HepG2 (cell line): Measurements from ENCODE around the gene PKM. TPM values are rescaled to one million over a fixed set of nuclear protein-coding genes. Genes with fewer than 3 reads are reported as not detected.

Source experiments
- AKAP8 ChIP-seq: sonication (generic); formaldehyde crosslinking; IDR thresholded peaks from 2 replicates; pipeline ENCODE4 v1.5.1; 2020; ENCODE audit warnings: mild to moderate bottlenecking, missing genetic modification reagents
- EP300 ChIP-seq, 3 experiments: sonication (generic) in 1 of 3; formaldehyde crosslinking in 1 of 3; IDR thresholded peaks; 2 replicates each; pipeline versions ENCODE4 v1.5.1 to v1.6.1; 2011 to 2020; ENCODE audit warnings: low read depth in 2 of 3, low read length in 2 of 3, borderline replicate concordance in 1 of 3, improper control_type of control experiment in 1 of 3, mild to moderate bottlenecking in 1 of 3, missing genetic modification reagents in 1 of 3, moderate library complexity in 1 of 3
- GATAD2A ChIP-seq: IDR thresholded peaks from 2 replicates; pipeline ENCODE4 v1.6.1; 2016
- HNF1B ChIP-seq: sonication (generic); formaldehyde crosslinking; IDR thresholded peaks from 2 replicates; pipeline ENCODE4 v1.5.1; 2020; ENCODE audit warnings: mild to moderate bottlenecking, moderate library complexity, missing genetic modification reagents
- MAFG ChIP-seq: sonication (generic); formaldehyde crosslinking; IDR thresholded peaks from 2 replicates; pipeline ENCODE4 v1.5.1; 2020; ENCODE audit warnings: mild to moderate bottlenecking, missing genetic modification reagents
- MAFK ChIP-seq, 2 experiments: IDR thresholded peaks in 1 of 2; conservative IDR thresholded peaks in 1 of 2; 2 replicates each; pipeline ENCODE4 v1.6.1; 2011; ENCODE audit warnings: improper control_type of control experiment in 2 of 2, low read length in 2 of 2
- MBD4 ChIP-seq: IDR thresholded peaks from 2 replicates; pipeline ENCODE4 v1.6.1; 2012; ENCODE audit warnings: low read length, inconsistent platforms, borderline replicate concordance
- PHF21A ChIP-seq: sonication (generic); formaldehyde crosslinking; IDR thresholded peaks from 2 replicates; pipeline ENCODE4 v1.5.0; 2020; ENCODE audit warnings: mild to moderate bottlenecking, missing genetic modification reagents
- POLR2AphosphoS5 ChIP-seq: IDR thresholded peaks from 2 replicates; pipeline ENCODE4 v1.6.1; 2012; ENCODE audit warnings: low read depth, low read length
- TCF7 ChIP-seq: sonication (generic); IDR thresholded peaks from 2 replicates; pipeline ENCODE4 v1.6.1; 2016; ENCODE audit warnings: antibody characterized with exemption, low read depth
- ZBTB1 ChIP-seq: sonication (generic); formaldehyde crosslinking; IDR thresholded peaks from 2 replicates; pipeline ENCODE4 v1.4.0; 2020; ENCODE audit warnings: missing genetic modification reagents, borderline replicate concordance
- ZNF335 ChIP-seq: sonication (generic); formaldehyde crosslinking; IDR thresholded peaks from 2 replicates; pipeline ENCODE4 v1.4.0; 2020; ENCODE audit warnings: missing genetic modification reagents
- ZNF567 ChIP-seq: sonication (generic); formaldehyde crosslinking; IDR thresholded peaks from 2 replicates; pipeline ENCODE4 v1.8.1; 2023; ENCODE audit warnings: mild to moderate bottlenecking, missing genetic modification reagents, borderline replicate concordance
- ZNF644 ChIP-seq: IDR thresholded peaks from 2 replicates; pipeline ENCODE4 v1.6.1; 2016; ENCODE audit warnings: low read depth
- ZNF850 ChIP-seq: sonication (generic); formaldehyde crosslinking; conservative IDR thresholded peaks from 2 replicates; pipeline ENCODE4 v1.9.0; 2021; ENCODE audit warnings: mild to moderate bottlenecking, missing genetic modification reagents
- polyA plus RNA-seq, 8 experiments: library from polyadenylated mRNA; depleted of rRNA in 3 of 8; stranded (reverse) in 7 of 8; unstranded in 1 of 8; fragments of >200 nt; fragmentation: Illumina TruSeq in 4 of 8; extraction: Trizol in 4 of 8; gene quantifications; 2 replicates each; pipeline versions ENCODE4 v1.2.1 to v1.2.3, GENCODE V29; 2011 to 2016; ENCODE audit warnings: low read depth in 4 of 8, missing spikeins in 1 of 8, mixed read lengths in 1 of 8; ENCODE audit not compliant: insufficient read depth in 1 of 8
- total RNA-seq, 5 experiments: library from RNA; depleted of rRNA; stranded (reverse); fragments of >200 nt; fragmentation: Illumina TruSeq; extraction: Trizol; gene quantifications; 2 replicates each; pipeline ENCODE4 v1.2.3, GENCODE V29; 2016; ENCODE audit warnings: low read depth in 1 of 5
- TF ChIP-seq, protein P1 (sequence below): sonication (generic); formaldehyde crosslinking; IDR thresholded peaks from 2 replicates; pipeline ENCODE4 v1.9.0; 2021; ENCODE audit warnings: missing genetic modification reagents, borderline replicate concordance
- TF ChIP-seq, protein P2 (sequence below): sonication (generic); formaldehyde crosslinking; IDR thresholded peaks from 2 replicates; pipeline ENCODE4 v1.5.0; 2020; ENCODE audit warnings: mild to moderate bottlenecking, missing genetic modification reagents, borderline replicate concordance
- TF ChIP-seq, protein P3 (sequence below): sonication (generic); formaldehyde crosslinking; IDR thresholded peaks from 2 replicates; pipeline ENCODE4 v1.5.0; 2020; ENCODE audit warnings: missing genetic modification reagents
- TF ChIP-seq, protein P4 (sequence below): sonication (generic); formaldehyde crosslinking; IDR thresholded peaks from 2 replicates; pipeline ENCODE4 v1.5.0; 2020; ENCODE audit warnings: mild to moderate bottlenecking, missing genetic modification reagents

Gene PKM
- total and polyA plus RNA-seq, 2 of the 13 experiments (the other 11 are each of a cell fraction or from before 2014, with no cell fraction given): 488 to 780 TPM

DNA sequence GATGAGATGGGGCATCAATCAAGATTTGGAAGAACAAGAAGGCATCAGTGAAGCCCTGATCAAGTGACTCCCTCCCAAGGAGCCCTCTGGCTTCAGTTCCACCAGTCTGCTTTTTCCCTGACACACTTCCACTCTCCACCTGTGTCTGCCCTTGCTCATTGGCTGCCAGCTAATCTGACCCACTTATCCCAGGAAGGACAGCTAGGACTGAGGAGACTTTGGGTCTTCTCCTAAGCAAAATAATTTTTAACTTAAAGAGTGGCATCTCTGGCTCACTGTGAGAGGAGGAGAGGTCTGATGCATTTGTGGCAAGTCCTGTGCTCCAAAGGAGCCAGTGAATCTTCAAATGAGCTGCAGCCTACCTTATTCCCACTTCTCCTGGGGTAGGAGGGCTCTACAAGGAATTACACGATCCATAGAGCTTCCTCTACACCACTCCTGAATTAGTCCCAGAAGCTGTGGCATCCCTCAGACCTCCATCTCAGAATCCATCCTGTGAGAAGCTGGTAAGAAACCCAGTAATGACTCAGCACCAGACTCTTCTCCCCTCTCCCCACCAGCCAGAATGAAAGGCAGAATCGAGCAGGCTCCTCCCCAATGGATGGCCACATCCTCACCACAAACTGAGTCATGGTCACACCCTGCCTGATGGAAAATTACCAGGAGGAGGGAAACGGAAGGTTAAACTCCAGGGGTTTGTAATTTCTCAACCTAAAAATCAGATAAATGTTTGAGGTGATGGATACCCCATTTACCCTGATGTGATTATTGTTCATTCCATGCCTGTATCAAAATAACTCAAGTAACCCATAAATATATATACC, 6.3 kb upstream of the PKM start (continued):
- no peak for TF ChIP-seq ZNF567 (CRISPR knock-in tag)
- TF ChIP-seq, protein P1, sequence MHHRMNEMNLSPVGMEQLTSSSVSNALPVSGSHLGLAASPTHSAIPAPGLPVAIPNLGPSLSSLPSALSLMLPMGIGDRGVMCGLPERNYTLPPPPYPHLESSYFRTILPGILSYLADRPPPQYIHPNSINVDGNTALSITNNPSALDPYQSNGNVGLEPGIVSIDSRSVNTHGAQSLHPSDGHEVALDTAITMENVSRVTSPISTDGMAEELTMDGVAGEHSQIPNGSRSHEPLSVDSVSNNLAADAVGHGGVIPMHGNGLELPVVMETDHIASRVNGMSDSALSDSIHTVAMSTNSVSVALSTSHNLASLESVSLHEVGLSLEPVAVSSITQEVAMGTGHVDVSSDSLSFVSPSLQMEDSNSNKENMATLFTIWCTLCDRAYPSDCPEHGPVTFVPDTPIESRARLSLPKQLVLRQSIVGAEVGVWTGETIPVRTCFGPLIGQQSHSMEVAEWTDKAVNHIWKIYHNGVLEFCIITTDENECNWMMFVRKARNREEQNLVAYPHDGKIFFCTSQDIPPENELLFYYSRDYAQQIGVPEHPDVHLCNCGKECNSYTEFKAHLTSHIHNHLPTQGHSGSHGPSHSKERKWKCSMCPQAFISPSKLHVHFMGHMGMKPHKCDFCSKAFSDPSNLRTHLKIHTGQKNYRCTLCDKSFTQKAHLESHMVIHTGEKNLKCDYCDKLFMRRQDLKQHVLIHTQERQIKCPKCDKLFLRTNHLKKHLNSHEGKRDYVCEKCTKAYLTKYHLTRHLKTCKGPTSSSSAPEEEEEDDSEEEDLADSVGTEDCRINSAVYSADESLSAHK (CRISPR knock-in tag): no peak
- TF ChIP-seq MAFG: peak; percentile 20; the same call in 1 of the 2 replicates
- TF ChIP-seq MBD4: no peak
- TF ChIP-seq HNF1B: no peak
- no peak for TF ChIP-seq TCF7
- no peak for TF ChIP-seq ZNF850 (CRISPR knock-in tag)
- no peak for TF ChIP-seq PHF21A (CRISPR knock-in tag)
- TF ChIP-seq MAFK (conservative IDR thresholded peaks at IDR 0.05 in 1 of 2, IDR thresholded peaks at IDR 0.05 in 1 of 2; ENCODE audit: low read length in 2 of 2): peak; percentile 46 to 72; a peak in 3 of 4 replicates
- peak; percentile 59; the same call in 1 of the 2 replicates for TF ChIP-seq ZNF335 (CRISPR knock-in tag)
- TF ChIP-seq GATAD2A: peak; percentile 39; the same call in 1 of the 2 replicates
- TF ChIP-seq, protein P2, sequence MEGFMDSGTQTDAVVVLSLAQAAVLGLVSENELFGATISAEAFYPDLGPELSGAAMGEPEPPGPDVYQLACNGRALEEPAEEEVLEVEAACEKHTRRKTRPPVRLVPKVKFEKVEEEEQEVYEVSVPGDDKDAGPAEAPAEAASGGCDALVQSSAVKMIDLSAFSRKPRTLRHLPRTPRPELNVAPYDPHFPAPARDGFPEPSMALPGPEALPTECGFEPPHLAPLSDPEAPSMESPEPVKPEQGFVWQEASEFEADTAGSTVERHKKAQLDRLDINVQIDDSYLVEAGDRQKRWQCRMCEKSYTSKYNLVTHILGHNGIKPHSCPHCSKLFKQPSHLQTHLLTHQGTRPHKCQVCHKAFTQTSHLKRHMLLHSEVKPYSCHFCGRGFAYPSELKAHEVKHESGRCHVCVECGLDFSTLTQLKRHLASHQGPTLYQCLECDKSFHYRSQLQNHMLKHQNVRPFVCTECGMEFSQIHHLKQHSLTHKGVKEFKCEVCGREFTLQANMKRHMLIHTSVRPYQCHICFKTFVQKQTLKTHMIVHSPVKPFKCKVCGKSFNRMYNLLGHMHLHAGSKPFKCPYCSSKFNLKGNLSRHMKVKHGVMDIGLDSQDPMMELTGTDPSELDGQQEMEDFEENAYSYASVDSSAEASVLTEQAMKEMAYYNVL (CRISPR knock-in tag): no peak
- peak; percentile 41; the same call in 1 of the 2 replicates for TF ChIP-seq POLR2AphosphoS5
- no peak for TF ChIP-seq ZBTB1 (CRISPR knock-in tag)
- TF ChIP-seq AKAP8 (CRISPR knock-in tag): no peak
- peak in 1 of 2 experiments; percentile 77; a peak in 2 of 4 replicates for TF ChIP-seq EP300 (IDR thresholded peaks at IDR 0.05; ENCODE audit: low read depth in 2 of 2, low read length in 2 of 2)
- TF ChIP-seq EP300 (CRISPR knock-in tag; IDR thresholded peaks at IDR 0.05; ENCODE audit: borderline replicate concordance): no peak
- TF ChIP-seq, protein P3, sequence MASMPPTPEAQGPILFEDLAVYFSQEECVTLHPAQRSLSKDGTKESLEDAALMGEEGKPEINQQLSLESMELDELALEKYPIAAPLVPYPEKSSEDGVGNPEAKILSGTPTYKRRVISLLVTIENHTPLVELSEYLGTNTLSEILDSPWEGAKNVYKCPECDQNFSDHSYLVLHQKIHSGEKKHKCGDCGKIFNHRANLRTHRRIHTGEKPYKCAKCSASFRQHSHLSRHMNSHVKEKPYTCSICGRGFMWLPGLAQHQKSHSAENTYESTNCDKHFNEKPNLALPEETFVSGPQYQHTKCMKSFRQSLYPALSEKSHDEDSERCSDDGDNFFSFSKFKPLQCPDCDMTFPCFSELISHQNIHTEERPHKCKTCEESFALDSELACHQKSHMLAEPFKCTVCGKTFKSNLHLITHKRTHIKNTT: no peak
- no peak for TF ChIP-seq ZNF644 (CRISPR knock-in tag)
- TF ChIP-seq, protein P4, sequence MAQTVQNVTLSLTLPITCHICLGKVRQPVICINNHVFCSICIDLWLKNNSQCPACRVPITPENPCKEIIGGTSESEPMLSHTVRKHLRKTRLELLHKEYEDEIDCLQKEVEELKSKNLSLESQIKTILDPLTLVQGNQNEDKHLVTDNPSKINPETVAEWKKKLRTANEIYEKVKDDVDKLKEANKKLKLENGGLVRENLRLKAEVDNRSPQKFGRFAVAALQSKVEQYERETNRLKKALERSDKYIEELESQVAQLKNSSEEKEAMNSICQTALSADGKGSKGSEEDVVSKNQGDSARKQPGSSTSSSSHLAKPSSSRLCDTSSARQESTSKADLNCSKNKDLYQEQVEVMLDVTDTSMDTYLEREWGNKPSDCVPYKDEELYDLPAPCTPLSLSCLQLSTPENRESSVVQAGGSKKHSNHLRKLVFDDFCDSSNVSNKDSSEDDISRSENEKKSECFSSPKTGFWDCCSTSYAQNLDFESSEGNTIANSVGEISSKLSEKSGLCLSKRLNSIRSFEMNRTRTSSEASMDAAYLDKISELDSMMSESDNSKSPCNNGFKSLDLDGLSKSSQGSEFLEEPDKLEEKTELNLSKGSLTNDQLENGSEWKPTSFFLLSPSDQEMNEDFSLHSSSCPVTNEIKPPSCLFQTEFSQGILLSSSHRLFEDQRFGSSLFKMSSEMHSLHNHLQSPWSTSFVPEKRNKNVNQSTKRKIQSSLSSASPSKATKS (CRISPR knock-in tag): no peak
